Measurements from ENCODE around the gene OXER1. TPM values are rescaled to one million over a fixed set of nuclear protein-coding genes. Genes with fewer than 3 reads are reported as not detected.
"Not testable (repeated sequence)": the region's sequence is repeated elsewhere in the genome, so short reads cannot be mapped to it uniquely, and the experiment has no call there.

Gene OXER1
- total RNA-seq, 1 donor from 2014 or later: 0.15 TPM

DNA sequence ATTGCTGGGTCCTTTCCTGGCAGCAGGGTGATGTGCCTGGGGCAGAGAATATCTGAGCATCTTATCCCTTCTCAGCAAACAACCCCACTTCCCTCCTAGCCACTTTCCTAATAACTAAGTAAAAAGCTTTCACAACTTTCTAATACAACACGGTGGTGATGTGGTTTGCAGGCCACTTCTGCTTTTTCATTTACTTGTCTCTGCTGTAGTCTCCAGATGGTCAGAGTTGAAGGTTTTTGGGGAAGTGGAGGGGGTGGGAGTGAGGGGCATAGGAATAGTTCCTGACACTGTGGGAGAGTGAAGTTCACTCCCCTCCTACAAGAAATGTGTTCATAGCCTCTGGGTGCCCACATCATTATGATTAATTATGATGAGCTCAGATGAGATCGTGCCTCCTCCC, 11.6 kb downstream of the OXER1 start:
- DNase-seq (ENCODE audit: low read depth): no peak

DNA sequence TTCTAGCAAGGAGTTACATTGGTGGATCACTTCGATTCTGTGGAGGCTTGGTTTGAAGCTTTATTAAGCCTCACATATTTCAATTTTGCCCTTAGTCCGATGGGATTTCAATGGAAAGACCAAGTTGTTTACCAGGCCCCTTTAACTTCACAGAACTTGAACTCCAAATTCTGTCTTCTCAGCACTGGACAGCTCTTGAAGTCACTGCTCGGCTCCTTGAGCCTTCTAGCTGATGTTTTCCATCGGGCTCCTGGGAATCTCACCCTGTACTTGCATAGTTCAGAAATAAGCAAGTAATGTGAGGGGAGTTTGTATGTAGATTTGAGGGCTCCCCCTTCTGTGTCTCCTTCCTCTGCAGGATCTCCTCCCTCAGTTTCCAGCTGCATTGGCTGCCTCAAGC, 15.1 kb downstream of the OXER1 start:
- DNase-seq (ENCODE audit: low read depth): no peak

DNA sequence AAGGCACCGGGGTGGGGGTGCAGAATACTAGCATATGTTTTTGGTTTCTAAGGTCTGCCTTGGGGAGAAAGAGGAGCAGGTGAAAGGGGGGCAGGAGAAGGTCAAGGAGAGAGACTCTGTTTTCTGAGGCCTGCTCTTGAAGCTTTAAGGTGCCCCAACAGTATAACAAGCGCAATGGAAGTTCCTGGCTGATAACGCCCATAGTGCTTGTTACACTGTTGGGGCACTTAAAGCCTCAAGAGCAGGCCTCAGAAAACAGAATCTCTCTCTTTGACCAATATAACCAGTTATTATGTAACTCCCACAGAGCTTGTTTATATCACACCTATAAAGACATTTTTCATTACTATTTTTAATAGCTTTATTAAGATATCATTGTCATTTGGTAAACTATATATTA, 16.5 kb downstream of the OXER1 start:
- DNase-seq (ENCODE audit: low read depth): no peak

DNA sequence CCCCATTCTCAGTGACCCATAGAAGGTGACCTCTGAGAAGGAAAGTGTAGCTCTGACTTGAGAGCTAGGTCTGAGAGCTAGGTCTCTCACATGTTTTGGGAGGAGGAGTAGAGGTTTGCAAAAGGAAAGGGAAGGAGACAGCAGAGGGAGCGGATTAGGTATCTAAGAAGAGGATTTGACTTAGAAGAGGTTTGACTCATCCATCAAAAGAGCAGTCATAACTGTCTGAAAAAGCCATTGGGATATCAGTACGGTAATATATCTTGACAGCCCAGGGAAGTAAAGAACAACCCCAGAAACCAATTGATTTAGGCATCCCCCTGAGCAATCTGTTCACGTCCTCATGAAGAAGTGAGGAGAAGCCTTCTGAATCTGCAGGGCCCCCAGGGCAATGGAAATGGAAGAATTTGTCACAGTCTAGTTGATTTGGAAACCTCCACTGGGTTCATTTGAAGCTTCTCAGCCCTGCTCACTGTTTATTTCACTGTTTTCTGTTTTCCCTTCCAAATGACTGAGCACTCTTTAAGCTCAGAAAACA, 19.3 kb downstream of the OXER1 start:
- DNase-seq (ENCODE audit: low read depth): no peak

DNA sequence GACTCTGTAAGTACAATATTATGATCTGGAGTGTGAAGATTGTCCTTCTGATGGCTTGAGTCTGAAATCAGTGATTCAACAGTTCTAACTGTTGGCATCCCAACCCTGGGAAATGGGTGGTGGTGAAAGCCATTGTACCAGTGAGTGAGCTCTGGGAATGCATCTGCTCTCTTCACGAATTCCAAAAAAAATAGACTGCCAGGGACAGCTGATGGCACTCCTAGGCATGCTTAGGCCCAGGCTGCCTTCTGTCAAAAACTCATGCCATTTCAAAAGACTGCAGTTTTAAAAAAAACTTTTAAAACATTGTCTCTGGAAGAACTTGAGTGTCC, 20.3 kb downstream of the OXER1 start:
- no peak for DNase-seq (ENCODE audit: low read depth)

DNA sequence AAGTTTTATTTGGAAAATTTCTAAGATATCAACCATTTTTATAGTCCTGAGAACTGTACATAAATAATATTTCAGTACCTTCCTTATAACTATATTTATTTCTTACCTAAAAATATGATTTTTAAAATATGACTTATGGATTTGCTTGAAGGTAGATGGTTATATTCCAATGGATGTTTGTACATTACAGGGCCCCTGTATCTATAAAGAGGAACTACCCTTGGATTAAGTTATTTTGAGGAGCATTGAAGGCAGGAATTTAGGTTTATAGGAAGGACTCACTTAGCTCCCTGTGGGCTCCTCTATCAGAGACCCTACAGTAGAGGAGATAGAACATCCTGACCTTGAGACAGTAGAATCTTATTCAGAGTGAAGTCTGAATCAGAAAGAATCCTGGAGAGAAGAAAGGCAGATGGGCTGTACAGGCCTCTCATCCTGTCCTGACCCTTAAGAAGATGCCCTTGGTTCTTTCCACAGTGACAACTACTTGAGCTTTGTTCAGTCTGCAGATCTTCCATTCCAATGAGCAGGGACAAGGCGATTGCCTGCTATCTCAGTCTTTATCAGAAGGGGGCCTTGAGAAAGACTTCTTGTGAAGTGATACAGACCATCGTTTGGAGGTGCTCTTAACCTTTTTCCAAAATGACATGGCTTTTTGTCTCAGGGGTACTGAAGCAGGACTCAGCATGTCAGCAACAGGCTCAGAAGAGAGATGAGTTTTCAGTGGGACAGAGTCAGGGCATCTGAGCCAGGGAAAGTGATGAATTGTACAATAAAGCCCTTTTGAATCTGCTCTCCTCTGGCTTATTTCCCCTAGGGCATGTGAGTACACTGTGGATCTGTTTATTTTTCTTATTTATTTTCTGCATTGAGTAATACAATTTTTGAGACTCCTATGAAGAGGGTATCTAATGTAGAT, 20.9 kb downstream of the OXER1 start:
- DNase-seq (ENCODE audit: low read depth): no peak

DNA sequence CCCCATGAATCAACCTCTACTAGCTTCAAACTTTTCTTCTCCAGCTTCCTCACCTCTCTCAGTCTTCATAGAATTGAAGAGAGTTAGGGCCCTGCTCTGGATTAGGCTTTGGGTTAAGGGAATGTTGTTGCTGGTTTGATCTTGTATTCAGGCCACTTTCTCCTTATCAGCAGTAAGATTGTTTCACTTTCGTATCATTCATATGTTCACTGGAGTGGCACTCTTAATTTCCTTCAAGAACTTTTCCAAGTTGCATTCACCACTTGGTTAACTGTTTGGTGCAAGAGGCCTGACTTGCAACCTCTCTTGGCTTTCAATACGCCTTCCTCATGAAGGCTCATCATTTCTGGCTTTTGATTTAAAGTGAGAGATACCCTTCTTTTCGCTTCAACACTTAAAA, 22.8 kb downstream of the OXER1 start:
- no peak for DNase-seq (ENCODE audit: low read depth)

DNA sequence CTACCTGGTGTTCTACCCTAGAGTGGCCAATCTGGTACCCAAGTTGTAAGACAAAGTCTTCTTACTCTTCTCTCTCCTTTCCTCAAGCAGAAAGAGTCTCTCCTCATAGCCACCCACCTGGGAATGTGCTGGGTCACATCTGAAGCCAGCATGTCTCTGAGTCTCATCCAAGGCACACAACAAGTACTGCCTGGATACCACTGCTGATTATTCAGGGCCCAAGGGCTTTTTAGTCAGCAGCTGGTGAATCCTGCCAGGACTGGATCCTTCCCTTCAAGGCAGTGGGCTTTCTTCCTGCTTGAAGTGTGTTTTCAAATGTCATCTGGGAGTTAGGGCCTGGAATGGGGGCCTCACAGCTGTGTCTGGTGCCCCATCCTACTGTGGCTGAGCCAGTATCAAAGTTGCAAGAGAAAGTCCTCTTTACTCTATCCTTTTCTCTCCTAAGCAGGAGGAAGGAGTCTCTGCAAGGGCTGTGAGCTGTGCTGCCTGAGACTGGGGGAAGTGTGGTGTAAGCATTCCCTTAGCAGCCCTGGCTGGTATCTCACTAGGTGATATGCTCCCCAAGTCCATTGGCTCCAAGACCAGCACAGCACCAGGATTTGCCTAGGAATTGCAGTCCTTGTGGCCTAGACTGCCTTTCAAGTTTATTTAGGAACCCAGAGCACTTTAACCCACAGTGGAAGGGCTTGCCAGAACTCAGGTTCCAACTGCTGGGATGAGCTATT, 27.2 kb downstream of the OXER1 start:
- DNase-seq (ENCODE audit: low read depth): no peak

DNA sequence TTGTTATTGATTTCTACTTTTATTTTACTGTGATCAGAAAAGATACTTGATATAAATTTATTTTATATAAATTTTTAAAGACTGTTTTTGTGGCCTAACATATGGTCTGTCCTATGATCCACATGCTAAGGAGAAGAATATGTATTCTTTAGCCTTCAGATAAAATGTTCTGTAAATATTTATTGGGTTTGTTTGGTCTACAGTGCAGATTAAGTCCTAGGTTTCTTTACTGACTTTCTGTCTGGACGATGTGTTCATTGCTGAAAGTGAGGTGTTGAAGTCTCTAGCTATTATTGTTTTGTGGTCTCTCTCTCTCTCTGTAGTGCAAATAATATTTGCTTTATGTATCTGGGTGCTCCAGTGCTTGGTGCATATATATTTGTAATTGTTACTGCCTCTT, 30.1 kb downstream of the OXER1 start:
- no peak for DNase-seq (ENCODE audit: low read depth)

DNA sequence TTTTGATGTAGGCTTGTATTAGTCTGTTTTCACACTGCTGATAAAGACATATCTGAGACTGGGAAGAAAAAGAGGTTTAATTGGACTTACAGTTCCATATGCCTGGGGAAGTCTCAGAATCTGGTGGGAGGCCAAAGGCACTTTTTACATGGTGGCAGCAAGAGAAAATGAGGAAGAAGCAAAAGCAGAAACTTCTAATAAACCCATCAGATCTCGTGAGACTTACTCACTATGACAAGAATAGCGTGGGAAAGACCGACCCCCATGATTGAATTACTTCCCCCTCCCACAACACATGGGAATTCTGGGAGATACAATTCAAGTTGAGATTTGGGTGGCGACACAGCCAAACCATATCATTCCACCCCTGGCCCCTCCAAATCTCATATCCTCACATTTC, 32.6 kb downstream of the OXER1 start:
- not testable (repeated sequence) for DNase-seq (ENCODE audit: low read depth)

DNA sequence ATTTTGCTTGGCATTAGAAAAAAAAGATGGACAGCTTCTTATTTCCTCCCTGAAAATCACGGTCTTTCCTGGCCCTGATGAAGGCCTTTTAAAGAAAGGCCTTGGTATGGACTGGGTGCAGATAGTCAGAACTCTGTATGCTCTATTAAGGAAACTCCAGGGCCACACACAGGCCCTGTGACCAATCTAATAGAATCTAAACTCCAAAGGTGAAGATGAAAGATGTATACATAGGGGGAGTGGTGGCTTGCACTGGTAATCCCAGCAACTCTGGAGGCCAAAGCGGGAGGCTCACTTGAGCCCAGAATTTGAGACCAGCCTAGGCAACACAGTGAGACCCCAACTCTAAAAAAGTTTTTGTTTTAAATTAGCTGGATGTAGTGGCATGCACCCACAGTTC, 37.3 kb downstream of the OXER1 start:
- no peak for DNase-seq (ENCODE audit: low read depth)

DNA sequence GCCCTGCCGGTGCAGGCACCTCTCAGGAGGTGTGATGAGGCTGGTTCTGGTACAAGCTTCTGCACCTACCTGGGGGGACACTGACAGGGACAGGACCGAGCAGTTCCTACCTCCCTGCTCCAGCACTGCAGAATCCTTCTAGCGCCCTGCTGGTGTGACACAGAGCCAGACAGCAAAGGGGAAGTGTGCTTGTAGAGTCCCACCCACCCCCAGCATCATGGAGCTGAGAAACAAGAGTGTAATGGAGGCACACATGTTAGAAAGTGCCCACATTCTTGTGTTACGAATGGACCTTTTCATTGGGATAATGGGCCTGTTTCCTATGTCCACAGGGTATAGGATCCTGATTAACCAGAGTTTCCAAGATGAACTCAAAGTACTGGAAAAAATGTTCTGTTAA, 38.3 kb downstream of the OXER1 start:
- DNase-seq (ENCODE audit: low read depth): no peak

DNA sequence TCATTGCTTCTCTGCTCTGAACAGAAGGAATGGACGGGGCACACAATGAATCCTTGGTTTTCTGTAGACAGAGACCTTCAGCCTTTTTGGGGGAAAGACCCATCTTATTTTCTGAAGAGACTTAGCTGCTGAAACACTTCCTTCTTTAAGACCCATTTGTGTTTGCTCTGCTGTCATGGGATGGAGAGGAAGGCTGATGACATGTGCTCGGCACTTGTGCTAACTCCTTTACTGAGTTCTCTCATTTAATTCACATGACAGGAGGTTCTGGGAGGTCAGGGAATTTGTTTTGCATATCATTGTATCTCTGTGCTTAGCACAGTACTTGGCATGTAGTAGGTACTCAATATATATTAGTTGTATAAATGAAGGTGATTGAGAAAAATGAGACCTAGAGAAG, 39.0 kb downstream of the OXER1 start:
- DNase-seq (ENCODE audit: low read depth): no peak

DNA sequence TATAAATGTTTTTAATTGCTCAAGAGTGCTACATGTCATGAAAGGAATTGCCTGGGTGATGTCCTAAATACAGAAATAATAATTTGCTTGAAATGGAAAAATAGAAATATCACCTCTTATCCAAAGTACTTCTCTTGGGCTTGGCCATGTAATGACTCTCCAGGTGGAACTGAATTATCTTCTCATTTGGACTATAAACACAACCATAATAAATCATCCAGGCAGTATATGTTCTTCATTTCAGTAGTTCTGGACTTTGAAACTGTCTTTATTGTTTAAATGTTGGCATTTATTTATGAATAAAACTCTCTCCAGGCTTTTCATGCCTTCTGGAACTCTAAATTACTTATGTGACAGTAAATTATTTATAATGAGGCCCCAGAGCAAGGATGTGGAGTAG, 40.5 kb downstream of the OXER1 start:
- no peak for DNase-seq (ENCODE audit: low read depth)

DNA sequence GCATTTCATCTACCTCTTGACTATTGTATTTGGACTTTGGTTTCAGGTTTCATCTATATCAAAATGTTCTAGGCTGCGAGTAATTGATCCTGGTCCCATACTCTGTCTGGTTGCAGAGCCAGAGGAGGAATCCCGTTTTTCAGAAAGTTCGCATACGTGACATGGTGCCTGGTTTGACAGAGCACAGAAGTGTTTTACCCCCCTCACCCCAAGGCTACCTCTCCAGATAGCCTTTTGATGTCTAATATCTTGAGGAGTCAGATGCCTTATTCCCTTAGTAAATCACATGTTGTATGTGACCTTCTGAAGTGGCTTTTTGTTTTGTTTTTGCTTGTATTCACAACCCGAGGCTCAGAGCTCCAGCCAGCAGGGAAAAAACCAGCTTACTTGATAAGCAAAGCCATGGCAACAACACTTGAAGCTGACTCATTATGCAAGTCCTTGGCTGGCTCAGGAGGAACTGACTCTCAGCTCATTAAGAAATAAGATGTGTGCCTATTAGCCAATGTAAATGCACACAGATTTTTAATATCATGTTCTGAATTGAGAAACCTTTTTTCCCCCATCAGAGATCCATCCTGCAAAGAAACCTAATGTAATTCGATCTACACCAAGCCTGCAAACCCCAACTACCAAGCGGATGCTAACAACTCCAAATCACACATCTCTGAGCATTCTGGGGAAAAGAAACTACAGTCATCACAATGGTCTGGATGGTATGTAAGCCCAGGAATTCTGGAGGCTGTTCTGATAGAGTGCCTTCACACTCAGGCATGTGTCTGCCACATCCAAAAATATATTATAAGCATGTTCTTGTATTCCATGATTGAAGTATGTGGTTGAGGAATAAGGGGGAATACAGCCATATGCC, 41.4 kb downstream of the OXER1 start:
- DNase-seq (ENCODE audit: low read depth): peak; percentile 97

DNA sequence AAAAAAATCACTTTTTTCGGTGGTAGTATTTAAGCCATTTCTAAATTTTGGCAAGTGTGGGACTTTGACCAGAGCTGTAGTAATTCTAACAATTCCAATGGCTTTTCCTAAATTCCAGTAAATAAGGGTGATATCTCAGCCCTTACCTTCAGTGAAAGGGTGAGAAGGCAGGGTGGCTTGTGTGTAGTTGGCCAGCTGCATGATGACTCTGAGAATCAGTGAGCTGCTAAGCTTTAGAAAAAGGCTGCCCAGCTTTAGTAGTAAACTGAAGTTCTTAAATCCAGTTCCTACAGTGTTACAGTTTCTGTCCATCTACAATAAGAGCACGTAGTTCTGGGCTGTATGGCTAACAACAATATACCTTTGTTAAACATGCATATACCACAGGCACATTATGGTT, 42.0 kb downstream of the OXER1 start:
- DNase-seq (ENCODE audit: low read depth): no peak

DNA sequence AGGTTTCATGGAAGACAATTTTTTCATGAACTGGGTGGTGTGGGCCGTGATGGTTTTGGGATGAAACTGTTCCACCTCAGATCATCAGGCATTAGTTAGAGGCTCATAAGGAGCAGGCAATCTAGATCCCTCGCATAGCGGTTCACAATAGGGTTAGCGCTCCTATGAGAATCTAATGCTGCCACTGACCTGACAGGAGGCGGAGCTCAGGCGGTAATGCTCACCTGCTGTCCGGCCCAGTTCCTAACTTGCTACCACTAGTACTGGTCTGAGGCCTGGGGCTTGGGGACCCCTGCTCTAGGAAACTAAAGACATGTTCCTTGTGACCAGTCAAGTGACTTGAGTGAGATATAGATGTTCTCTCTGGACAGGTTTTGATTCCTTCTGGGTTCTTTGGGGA, 49.2 kb downstream of the OXER1 start:
- no peak for DNase-seq (ENCODE audit: low read depth)

DNA sequence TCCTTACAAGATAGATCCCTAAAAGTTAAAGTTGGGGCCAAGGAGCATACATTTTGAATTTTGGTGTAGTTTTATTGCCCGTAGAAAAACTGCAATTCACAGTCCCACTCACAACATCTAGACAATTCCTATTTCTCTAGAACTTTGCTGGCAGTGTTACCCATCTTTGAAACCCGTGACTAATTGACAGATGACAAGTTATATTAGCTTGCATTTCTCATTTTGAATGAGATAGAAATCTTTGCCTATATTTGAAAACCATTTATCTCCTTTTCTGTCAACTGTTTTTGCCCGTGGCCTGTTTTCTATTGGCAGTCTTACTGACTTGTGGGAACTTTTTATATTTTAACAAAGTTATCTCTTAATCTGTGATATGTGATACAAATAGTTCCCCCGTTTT, 50.0 kb downstream of the OXER1 start:
- no peak for DNase-seq (ENCODE audit: low read depth)

DNA sequence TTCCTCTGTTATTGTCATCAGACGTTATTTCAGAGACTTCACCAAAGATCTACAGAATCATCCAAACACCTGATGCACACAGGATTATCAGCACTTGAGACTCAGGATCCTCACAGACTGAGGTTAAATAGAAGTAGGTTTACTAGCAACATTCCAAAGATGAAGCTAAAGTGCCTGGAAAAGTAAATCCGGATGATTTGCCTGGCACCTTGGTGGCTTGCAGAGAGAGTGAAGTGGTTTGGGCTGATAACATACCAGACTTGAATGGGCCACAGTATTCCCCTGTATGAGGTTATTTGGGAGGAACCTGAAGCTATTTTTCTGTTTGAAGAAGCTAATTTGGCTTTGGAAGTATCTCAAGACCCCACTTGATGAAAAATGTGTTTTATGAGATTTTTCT, 51.0 kb downstream of the OXER1 start:
- no peak for DNase-seq (ENCODE audit: low read depth)
